GM04503 (cell line): ENCODE data around the gene TNK2.
"Not testable (repeated sequence)": the region's sequence is repeated elsewhere in the genome, so short reads cannot be mapped to it uniquely, and the experiment has no call there.

Experiments
- DNase-seq: peaks from one replicate; pipeline ENCODE4 v3.0.0-alpha.2; 2012; ENCODE audit warnings: low read depth

The TNK2 gene

DNA sequence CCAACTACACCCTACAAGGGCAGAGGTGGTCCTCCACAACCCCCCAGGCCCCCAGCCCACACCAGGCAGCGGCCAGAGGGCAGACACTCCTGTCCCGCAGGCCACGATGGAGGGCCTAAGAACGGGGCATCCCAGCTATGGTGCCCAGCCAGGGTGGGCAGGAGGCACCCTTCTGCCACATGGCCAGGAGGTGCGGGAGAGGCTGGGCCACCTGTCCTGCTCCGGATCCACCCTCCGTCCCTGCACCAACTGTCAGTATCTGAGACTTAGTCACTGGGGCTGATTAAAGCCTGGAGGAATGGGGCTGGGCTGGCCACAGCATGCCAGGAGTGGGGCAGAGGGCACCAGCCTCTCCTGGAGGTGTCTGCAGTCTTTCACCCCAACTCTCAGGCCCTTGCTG lies 37.9 kb downstream of the TNK2 start:
- DNase-seq: no peak

GRCh38 chr3:195869413-195870001 lies 38.8 kb downstream of the TNK2 start:
- DNase-seq: no peak

DNA sequence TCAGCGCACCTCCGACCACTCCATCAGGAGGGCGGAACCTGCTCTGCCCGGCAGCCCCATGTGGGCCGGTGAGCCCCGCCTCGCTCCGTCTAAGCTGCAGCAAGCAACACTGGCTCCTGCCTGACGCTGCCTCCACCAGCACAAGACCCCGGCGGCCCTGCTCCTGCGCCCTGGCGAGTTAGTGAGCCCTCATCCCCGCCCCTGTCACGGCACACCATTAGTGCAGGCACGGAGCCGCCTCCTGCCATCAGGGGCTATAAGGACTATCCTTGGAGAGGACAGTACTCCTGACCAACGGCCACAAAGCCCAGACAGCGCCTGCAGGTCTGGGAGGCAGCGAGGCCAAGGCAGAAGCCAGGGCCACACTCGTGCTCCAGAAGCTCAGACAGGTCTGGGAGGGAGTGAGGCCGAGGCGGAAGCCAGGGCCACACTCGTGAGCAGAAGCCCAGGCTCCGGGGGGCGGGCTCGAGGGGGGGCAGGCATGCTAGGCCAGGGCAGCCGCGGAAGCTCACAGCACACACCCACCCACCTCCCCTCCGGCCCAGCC lies 39.4 kb downstream of the TNK2 start:
- no peak for DNase-seq

DNA sequence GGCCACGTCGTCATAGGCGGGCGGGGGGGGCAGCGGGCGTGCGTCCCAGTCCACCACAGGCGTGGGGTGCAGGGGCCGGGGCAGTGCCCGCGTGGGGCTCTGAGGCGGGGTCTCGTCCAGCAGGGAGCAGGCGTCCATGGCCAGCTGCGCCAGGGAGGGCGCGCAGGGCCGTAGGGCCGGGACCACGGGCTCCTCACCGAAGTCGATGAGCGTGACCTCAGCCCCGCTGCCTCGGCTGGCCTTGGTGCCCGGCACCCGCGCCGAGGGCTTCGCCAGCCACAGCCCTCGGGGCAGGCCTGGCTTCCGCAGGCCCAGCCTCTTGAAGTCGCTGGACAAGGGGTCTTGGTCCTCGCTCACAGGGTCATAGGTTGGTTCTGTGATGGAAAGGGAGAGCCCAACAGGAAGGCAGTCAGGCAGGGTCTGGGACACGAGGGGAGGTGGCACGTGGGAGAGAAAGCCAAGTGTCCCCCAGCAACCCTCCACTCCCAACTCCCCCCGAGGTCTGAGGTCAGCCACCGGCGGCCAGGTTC lies 40.0 kb downstream of the TNK2 start:
- DNase-seq: no peak

- no peak for DNase-seq
These were observed 40.6 kb downstream of the TNK2 start for GRCh38 chr3:195867631-195868335.

DNA sequence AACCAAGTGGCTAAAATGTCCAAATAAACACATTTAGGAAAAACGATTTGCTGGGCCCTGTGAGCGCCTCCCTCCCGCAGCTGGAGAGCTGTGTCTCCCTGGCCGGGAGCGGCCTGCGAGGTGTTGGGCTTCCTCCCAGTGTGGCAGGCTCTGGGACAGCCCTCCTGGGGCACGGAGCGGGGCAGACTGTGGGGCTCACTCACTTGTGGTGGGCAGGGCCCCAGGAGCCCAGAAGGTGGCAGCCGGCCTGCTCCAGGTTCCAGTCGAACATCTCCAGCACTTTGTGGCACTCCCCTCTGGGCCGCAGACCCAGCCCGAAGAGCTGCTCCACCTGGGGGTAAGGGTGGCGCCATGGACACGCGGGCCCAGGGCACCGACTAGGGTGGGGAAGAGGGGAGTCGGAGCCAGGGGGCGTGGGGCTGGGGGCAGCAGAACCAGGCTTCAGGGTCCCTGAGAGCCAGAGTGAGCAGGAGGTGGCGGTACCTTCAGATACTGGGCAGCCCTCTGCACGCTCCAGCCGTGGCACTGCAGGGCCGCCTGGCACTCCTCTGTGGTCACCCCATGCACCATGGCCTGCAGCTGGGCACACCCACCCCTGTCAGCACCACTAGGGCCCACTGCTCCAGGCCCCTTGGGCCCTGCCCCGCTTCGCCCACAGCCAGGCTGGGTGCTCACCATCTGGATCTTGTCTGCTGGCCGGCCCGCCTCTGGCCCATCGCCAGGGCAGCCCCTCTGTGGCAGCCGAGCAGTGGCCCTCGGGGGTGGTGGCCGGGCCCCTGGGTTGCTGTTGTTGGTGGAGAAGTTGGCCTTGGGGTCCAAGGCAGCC lies 41.5 kb downstream of the TNK2 start:
- DNase-seq: no peak

DNA sequence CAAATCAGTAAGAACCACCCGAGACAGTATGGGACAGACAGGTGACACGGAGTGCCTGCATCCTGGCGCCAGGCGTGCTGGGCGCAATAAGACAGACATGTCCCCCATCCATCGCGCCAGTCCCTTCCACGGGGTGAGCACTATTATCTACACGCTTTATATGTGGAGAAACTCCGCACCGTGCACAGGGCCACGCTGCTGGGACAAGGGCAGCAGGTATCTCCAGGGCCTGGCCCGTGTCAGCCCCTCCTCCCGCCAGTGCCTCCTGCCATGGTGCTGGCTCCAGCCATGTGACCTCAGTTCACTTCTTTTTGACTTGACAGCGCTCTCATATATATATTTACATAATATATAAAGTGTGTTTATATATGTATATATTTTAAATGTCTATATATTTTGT lies 42.6 kb downstream of the TNK2 start:
- DNase-seq: no peak

DNA sequence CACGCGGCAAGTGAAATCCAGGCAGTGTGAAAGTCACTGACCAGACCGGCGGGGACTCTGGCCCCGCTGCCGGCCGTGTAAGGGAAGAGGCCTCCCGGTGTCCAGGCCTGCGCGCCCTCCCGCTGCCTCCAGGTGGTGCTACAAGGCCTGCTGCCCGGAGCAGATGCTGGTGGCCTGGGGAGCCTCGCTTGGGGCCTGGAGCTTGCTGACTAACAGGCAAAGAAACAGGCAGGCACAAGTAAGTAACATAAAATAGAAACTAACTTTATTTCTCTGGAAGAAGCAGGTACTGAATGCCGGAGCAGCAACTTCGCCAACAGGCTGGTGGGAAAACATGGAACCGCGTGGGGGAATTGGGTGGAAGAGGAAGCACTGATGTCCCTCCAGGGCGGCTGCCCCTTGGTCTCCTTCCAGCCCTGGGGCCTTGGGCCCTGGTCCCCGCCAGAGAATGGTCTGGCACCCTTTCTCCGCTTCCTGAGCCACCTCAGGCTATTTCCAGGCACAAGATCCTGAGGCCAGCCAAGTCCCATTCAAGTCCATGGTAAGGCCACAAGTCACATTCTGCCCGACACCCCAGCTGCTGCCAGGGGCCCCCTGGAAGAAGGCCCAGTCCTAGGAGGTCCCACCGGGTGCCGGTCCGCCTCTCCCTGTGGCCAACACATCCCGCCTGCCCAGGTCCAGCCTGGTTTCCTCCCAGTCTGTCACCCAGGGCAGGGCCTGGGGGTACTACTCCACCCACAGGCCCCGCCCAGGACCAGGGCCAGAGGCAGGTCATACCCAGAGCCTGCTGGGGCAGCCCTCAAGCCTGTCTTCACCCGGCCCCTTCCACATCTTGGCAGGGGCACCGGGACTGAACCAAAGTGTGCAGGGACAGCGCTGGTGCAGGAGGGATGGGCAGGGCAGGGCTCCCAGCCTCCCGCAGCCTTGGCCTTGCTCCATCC lies 45.0 kb downstream of the TNK2 start:
- no peak for DNase-seq

DNA sequence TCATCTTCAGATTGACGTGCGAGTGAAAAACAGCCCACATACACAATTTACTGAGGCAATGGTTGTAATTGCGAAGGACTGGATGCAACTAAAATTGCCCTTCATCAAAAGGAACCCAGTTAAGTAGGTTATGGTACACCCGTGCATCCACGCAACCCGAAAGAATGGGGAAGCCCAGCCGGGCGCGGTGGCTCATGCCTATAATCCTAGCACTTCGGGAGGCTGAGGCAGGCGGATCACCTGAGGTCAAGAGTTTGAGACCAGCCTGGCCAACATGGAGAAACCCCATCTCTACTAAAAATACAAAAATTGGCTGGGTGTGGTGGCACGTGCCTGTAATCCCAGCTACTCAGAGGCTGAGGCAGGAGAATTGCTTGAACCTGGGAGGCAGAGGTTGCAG lies 46.0 kb downstream of the TNK2 start:
- DNase-seq: not testable (repeated sequence)

DNA sequence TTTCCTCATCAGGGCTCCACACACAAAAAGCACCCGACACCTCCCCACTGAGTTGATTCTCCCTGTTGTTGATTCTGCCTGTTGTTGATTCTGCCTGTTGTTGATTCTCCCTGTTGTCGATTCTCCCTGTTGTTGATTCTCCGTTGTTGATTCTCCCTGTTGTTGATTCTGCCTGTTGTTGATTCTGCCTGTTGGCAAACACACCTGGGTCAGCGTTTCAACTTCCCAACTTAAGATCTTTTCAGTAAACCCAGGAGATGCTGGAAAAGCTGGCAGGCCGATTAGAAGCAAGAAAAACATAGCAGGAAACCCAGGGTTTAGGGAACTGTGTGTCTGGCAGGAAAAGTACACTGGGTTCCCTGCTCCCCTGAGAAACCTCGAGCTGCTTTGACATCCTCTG lies 47.9 kb downstream of the TNK2 start:
- DNase-seq: no peak

GRCh38 chr3:195859846-195860411 lies 48.4 kb downstream of the TNK2 start:
- no peak for DNase-seq

DNA sequence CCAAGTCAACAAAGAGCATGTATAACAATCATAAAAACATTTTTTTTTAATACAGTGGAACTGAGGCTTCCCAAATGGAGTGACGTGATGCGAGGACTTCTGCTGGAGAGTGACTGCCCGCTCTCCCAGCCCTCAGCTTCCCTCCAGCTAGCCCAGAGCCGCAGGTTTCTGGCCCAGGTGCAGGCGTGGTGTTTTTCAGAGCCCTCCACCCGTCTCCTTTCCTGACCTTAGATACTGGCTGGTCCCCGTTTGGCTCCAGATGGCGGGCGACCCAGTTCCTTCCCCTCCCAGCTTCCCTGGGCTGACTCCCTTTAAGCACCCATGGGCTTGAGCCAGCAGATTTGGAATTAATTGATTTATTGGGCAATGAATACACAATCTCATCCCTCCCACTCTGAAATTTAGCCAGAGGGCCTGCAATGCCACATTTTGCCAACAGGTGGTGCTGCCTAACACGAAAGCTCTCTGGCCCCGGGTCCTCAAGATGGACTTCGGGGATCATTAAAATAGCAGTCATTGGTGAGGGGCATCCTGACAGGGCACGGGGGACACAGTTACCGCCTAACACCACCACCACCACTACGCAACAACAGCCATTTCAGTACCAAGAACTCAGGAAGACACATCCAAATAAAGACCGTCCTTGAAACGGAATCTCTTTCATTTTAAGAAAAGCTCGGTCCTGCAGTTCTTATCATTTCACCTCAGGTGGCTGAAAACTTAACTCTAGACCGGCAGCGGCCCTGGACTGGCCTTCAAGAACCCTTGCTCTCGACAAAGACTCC lies 49.1 kb downstream of the TNK2 start:
- no peak for DNase-seq

DNA sequence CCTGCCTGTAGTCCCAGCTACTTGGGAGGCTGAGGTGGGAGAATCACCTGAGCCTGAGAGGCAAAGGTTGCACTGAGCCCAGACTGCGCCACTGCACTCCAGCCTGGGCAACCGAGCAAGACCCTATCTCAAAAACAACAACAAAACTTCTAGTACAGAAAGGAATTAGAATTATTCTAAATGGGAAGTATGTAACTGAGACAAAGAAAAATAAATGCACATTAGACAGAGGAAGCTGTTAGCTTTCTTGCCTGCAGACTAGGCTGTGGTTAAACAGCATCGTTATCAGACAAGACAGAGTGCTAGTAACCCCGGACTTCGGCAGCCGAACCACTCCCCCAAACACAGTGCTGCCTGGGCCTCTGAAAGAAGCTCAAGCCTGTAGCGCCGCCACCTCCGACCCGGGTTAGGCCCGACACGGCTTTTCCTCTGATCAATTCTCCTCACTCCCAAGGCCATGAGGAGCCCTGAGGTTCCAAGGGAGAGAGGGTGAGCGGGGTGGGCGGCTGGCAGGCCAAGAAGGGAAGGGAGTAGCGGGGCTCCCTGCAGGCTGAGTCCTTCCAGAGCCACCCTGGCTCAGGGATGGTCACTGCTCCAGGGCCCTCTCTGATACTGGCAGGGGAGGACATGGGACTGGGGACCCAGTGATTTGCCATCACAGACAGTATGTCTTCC lies 51.8 kb downstream of the TNK2 start:
- no peak for DNase-seq

GRCh38 chr3:195855471-195856409 lies 52.6 kb downstream of the TNK2 start:
- DNase-seq: no peak

- no peak for DNase-seq
These were observed 53.6 kb downstream of the TNK2 start for GRCh38 chr3:195854628-195855294.

GRCh38 chr3:195853996-195854395 lies 54.4 kb downstream of the TNK2 start:
- no peak for DNase-seq

GRCh38 chr3:195853036-195853435 lies 55.3 kb downstream of the TNK2 start:
- no peak for DNase-seq
